NOMO-1 treated with dmso at 0.1 percent for 144 hours (cell line): Measurements from ENCODE around the gene SYNJ2.
A peak's percentile ranks its signal among the peaks of the same experiment; 100 is the strongest.

Experiments used
- DNase-seq: peaks from one replicate; lab custom pipeline; 2025; ENCODE audit not compliant: unreplicated experiment; lab: John Stamatoyannopoulos, UW

Gene SYNJ2

GRCh38 chr6:158053377-158054313 is 72.0 kb downstream of the SYNJ2 start:
- no peak for DNase-seq

GRCh38 chr6:158056355-158056754 is 74.7 kb downstream of the SYNJ2 start:
- DNase-seq, result no peak

GRCh38 chr6:158056804-158057203 is 75.1 kb downstream of the SYNJ2 start:
- DNase-seq, result no peak

GRCh38 chr6:158057213-158057987 is 75.7 kb downstream of the SYNJ2 start:
- DNase-seq, result peak; percentile 83

GRCh38 chr6:158058171-158058651 is 76.5 kb downstream of the SYNJ2 start:
- DNase-seq, result peak; percentile 7

GRCh38 chr6:158059108-158059507 is 77.4 kb downstream of the SYNJ2 start:
- no peak for DNase-seq

GRCh38 chr6:158060455-158061360 is 79.0 kb downstream of the SYNJ2 start:
- DNase-seq, result no peak

GRCh38 chr6:158061361-158061708 is 79.7 kb downstream of the SYNJ2 start:
- DNase-seq, result no peak

GRCh38 chr6:158061709-158062461 is 80.2 kb downstream of the SYNJ2 start:
- no peak for DNase-seq

GRCh38 chr6:158063736-158064135 is 82.1 kb downstream of the SYNJ2 start:
- no peak for DNase-seq

GRCh38 chr6:158064725-158065251 is 83.1 kb downstream of the SYNJ2 start:
- no peak for DNase-seq

GRCh38 chr6:158066136-158066781 is 84.6 kb downstream of the SYNJ2 start:
- no peak for DNase-seq

- DNase-seq, result no peak
These were observed 85.9 kb downstream of the SYNJ2 start for GRCh38 chr6:158067436-158068015.

- no peak for DNase-seq
These were observed 86.7 kb downstream of the SYNJ2 start for GRCh38 chr6:158068156-158068892.

GRCh38 chr6:158068893-158069799 is 87.5 kb downstream of the SYNJ2 start:
- DNase-seq, result no peak

- no peak for DNase-seq
These were observed 88.1 kb downstream of the SYNJ2 start for GRCh38 chr6:158069800-158070195.

GRCh38 chr6:158070513-158070912 is 88.8 kb downstream of the SYNJ2 start:
- DNase-seq, result no peak
